ENCODE measurements around the gene TSPAN9. TPM values are rescaled to one million over a fixed set of nuclear protein-coding genes. Genes with fewer than 3 reads are reported as not detected.

TSPAN9 gene
- total RNA-seq, 1 donor from 2014 or later, result 0.09 TPM

GRCh38 chr12:3320881-3321509, 243.8 kb downstream of the TSPAN9 start:
- intact Hi-C loops (cut with micrococcal nuclease), result no loop called here
- Mint-ChIP-seq H3K36me3 (ENCODE audit: low read depth) (no peaks in the 10 kb centered on the region), H3K27me3 (peaks cover 2% of the 10 kb centered on the region), H3K4me3 (no peak overlapping the region), H3K4me1 (no peaks in the 10 kb centered on the region), H3K27ac (no peak overlapping the region), H3K9me3 (no peaks in the 10 kb centered on the region)
- DNase-seq, result no peak

- no peaks in the 10 kb centered on the region for H3K27me3 Mint-ChIP-seq
- H3K9me3 Mint-ChIP-seq, result no peaks in the 10 kb centered on the region
- H3K4me1 Mint-ChIP-seq, result no peaks in the 10 kb centered on the region
- H3K36me3 Mint-ChIP-seq (ENCODE audit: low read depth), result no peaks in the 10 kb centered on the region
- no peak for DNase-seq
- no peak overlapping the region for H3K27ac Mint-ChIP-seq
- H3K4me3 Mint-ChIP-seq, result no peak overlapping the region
- intact Hi-C loops (cut with micrococcal nuclease), result no loop called here
These were observed 244.7 kb downstream of the TSPAN9 start for GRCh38 chr12:3321881-3322280.

GRCh38 chr12:3323002-3323685, 246.0 kb downstream of the TSPAN9 start:
- no peak for DNase-seq
- intact Hi-C loops (cut with micrococcal nuclease), result no loop called here
- no peaks in the 10 kb centered on the region for H3K27me3 Mint-ChIP-seq
- H3K36me3 Mint-ChIP-seq (ENCODE audit: low read depth), result no peaks in the 10 kb centered on the region
- H3K4me1 Mint-ChIP-seq, result no peaks in the 10 kb centered on the region
- no peaks in the 10 kb centered on the region for H3K9me3 Mint-ChIP-seq
- no peak overlapping the region for H3K4me3 Mint-ChIP-seq
- no peak overlapping the region for H3K27ac Mint-ChIP-seq

GRCh38 chr12:3325736-3326135, 248.6 kb downstream of the TSPAN9 start:
- no peaks in the 10 kb centered on the region for H3K4me1 Mint-ChIP-seq

GRCh38 chr12:3326156-3326849, 249.1 kb downstream of the TSPAN9 start:
- intact Hi-C loops (cut with micrococcal nuclease), result no loop called here
- no peak for DNase-seq
- H3K27me3 Mint-ChIP-seq, result no peaks in the 10 kb centered on the region
- H3K4me1 Mint-ChIP-seq, result no peaks in the 10 kb centered on the region
- H3K27ac Mint-ChIP-seq, result no peak overlapping the region
- H3K9me3 Mint-ChIP-seq, result no peaks in the 10 kb centered on the region
- no peaks in the 10 kb centered on the region for H3K36me3 Mint-ChIP-seq (ENCODE audit: low read depth)
- H3K4me3 Mint-ChIP-seq, result no peak overlapping the region

More at GRCh38 chr12:3325736-3326135, 248.6 kb downstream of the TSPAN9 start:
- H3K4me3 Mint-ChIP-seq, result no peak overlapping the region
- H3K27ac Mint-ChIP-seq, result no peak overlapping the region
- intact Hi-C loops (cut with micrococcal nuclease), result no loop called here
- H3K9me3 Mint-ChIP-seq, result no peaks in the 10 kb centered on the region
- H3K36me3 Mint-ChIP-seq (ENCODE audit: low read depth), result no peaks in the 10 kb centered on the region
- no peaks in the 10 kb centered on the region for H3K27me3 Mint-ChIP-seq
- DNase-seq, result no peak

- no peaks in the 10 kb centered on the region for H3K27me3 Mint-ChIP-seq
- no peaks in the 10 kb centered on the region for H3K4me1 Mint-ChIP-seq
- no peaks in the 10 kb centered on the region for H3K9me3 Mint-ChIP-seq
- intact Hi-C loops (cut with micrococcal nuclease), result no loop called here
- H3K36me3 Mint-ChIP-seq (ENCODE audit: low read depth), result no peaks in the 10 kb centered on the region
- no peak overlapping the region for H3K27ac Mint-ChIP-seq
- no peak overlapping the region for H3K4me3 Mint-ChIP-seq
- no peak for DNase-seq
These were observed 249.9 kb downstream of the TSPAN9 start for GRCh38 chr12:3326850-3327780.

GRCh38 chr12:3328081-3328480, 250.9 kb downstream of the TSPAN9 start:
- no peaks in the 10 kb centered on the region for H3K4me1 Mint-ChIP-seq
- H3K27me3 Mint-ChIP-seq, result no peaks in the 10 kb centered on the region
- no peaks in the 10 kb centered on the region for H3K9me3 Mint-ChIP-seq
- no peaks in the 10 kb centered on the region for H3K36me3 Mint-ChIP-seq (ENCODE audit: low read depth)
- H3K4me3 Mint-ChIP-seq, result no peak overlapping the region
- no peak overlapping the region for H3K27ac Mint-ChIP-seq
- intact Hi-C loops (cut with micrococcal nuclease), result no loop called here
- DNase-seq, result no peak

- DNase-seq, result no peak
- no peaks in the 10 kb centered on the region for H3K4me1 Mint-ChIP-seq
- no peak overlapping the region for H3K4me3 Mint-ChIP-seq
- intact Hi-C loops (cut with micrococcal nuclease), result no loop called here
- no peaks in the 10 kb centered on the region for H3K9me3 Mint-ChIP-seq
- H3K27ac Mint-ChIP-seq, result no peak overlapping the region
- H3K27me3 Mint-ChIP-seq, result no peaks in the 10 kb centered on the region
- H3K36me3 Mint-ChIP-seq (ENCODE audit: low read depth), result no peaks in the 10 kb centered on the region
These were observed 251.4 kb downstream of the TSPAN9 start for GRCh38 chr12:3328571-3328970.

GRCh38 chr12:3329361-3329760, 252.2 kb downstream of the TSPAN9 start:
- no peak for DNase-seq
- intact Hi-C loops (cut with micrococcal nuclease), result no loop called here
- Mint-ChIP-seq H3K4me3 (no peak overlapping the region), H3K27me3 (no peaks in the 10 kb centered on the region), H3K9me3 (no peaks in the 10 kb centered on the region), H3K36me3 (ENCODE audit: low read depth) (no peaks in the 10 kb centered on the region), H3K4me1 (no peaks in the 10 kb centered on the region), H3K27ac (no peak overlapping the region)

GRCh38 chr12:3330976-3331510, 253.9 kb downstream of the TSPAN9 start:
- Mint-ChIP-seq H3K27ac (no peak overlapping the region), H3K4me3 (no peak overlapping the region), H3K36me3 (ENCODE audit: low read depth) (no peaks in the 10 kb centered on the region), H3K4me1 (no peaks in the 10 kb centered on the region), H3K27me3 (peaks cover 4% of the 10 kb centered on the region), H3K9me3 (no peaks in the 10 kb centered on the region)
- intact Hi-C loops (cut with micrococcal nuclease), result no loop called here
- no peak for DNase-seq

GRCh38 chr12:3332188-3332587, 255.0 kb downstream of the TSPAN9 start:
- Mint-ChIP-seq H3K36me3 (ENCODE audit: low read depth) (no peaks in the 10 kb centered on the region), H3K27ac (no peak overlapping the region)
- intact Hi-C loops (cut with micrococcal nuclease), result no loop called here

GRCh38 chr12:3333583-3333982, 256.4 kb downstream of the TSPAN9 start:
- Mint-ChIP-seq H3K27me3 (peaks cover 4% of the 10 kb centered on the region), H3K4me1 (no peaks in the 10 kb centered on the region)

More at GRCh38 chr12:3332188-3332587, 255.0 kb downstream of the TSPAN9 start:
- peaks cover 4% of the 10 kb centered on the region for H3K27me3 Mint-ChIP-seq
- no peaks in the 10 kb centered on the region for H3K4me1 Mint-ChIP-seq
- H3K4me3 Mint-ChIP-seq, result no peak overlapping the region
- no peaks in the 10 kb centered on the region for H3K9me3 Mint-ChIP-seq
- no peak for DNase-seq

GRCh38 chr12:3333991-3334391, 256.8 kb downstream of the TSPAN9 start:
- Mint-ChIP-seq H3K9me3 (no peaks in the 10 kb centered on the region), H3K27ac (no peak overlapping the region), H3K4me1 (no peaks in the 10 kb centered on the region), H3K4me3 (no peak overlapping the region), H3K27me3 (peaks cover 4% of the 10 kb centered on the region), H3K36me3 (ENCODE audit: low read depth) (no peaks in the 10 kb centered on the region)
- intact Hi-C loops (cut with micrococcal nuclease), result no loop called here
- no peak for DNase-seq

More at GRCh38 chr12:3333583-3333982, 256.4 kb downstream of the TSPAN9 start:
- intact Hi-C loops (cut with micrococcal nuclease), result no loop called here
- no peak for DNase-seq
- Mint-ChIP-seq H3K4me3 (no peak overlapping the region), H3K9me3 (no peaks in the 10 kb centered on the region), H3K27ac (no peak overlapping the region), H3K36me3 (ENCODE audit: low read depth) (no peaks in the 10 kb centered on the region)
